Right renal cortex interstitium (tissue), 3 donors: ENCODE results near the gene OBSCN. TPM values are rescaled to one million over a fixed set of nuclear protein-coding genes. Genes with fewer than 3 reads are reported as not detected.

ENCODE experiments used
- DNase-seq, 3 donors: peaks; one replicate each; pipeline ENCODE4 v3.0.0-alpha.2; 2013; ENCODE audit warnings: low read depth in 3 of 3, low spot score in 2 of 3
- polyA plus RNA-seq, 3 donors: library from polyadenylated mRNA; unstranded; fragments of 120-200 nt; gene quantifications; one replicate each; pipeline ENCODE4 v1.2.1, GENCODE V29; 2013; ENCODE audit not compliant: insufficient read length in 3 of 3

OBSCN gene, protein sequence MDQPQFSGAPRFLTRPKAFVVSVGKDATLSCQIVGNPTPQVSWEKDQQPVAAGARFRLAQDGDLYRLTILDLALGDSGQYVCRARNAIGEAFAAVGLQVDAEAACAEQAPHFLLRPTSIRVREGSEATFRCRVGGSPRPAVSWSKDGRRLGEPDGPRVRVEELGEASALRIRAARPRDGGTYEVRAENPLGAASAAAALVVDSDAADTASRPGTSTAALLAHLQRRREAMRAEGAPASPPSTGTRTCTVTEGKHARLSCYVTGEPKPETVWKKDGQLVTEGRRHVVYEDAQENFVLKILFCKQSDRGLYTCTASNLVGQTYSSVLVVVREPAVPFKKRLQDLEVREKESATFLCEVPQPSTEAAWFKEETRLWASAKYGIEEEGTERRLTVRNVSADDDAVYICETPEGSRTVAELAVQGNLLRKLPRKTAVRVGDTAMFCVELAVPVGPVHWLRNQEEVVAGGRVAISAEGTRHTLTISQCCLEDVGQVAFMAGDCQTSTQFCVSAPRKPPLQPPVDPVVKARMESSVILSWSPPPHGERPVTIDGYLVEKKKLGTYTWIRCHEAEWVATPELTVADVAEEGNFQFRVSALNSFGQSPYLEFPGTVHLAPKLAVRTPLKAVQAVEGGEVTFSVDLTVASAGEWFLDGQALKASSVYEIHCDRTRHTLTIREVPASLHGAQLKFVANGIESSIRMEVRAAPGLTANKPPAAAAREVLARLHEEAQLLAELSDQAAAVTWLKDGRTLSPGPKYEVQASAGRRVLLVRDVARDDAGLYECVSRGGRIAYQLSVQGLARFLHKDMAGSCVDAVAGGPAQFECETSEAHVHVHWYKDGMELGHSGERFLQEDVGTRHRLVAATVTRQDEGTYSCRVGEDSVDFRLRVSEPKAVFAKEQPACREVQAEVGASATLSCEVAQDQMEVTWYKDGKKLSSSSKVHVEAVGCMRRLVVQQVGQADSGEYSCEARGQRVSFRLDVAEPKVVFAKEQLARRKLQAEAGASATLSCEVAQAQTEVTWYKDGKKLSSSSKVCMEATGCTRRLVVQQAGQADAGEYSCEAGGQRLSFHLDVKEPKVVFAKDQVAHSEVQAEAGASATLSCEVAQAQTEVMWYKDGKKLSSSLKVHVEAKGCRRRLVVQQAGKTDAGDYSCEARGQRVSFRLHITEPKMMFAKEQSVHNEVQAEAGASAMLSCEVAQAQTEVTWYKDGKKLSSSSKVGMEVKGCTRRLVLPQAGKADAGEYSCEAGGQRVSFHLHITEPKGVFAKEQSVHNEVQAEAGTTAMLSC (N-terminal part only)
- 10 to 100 TPM; 20.2 to 22.0 (median 20.9) TPM for polyA plus RNA-seq

DNA sequence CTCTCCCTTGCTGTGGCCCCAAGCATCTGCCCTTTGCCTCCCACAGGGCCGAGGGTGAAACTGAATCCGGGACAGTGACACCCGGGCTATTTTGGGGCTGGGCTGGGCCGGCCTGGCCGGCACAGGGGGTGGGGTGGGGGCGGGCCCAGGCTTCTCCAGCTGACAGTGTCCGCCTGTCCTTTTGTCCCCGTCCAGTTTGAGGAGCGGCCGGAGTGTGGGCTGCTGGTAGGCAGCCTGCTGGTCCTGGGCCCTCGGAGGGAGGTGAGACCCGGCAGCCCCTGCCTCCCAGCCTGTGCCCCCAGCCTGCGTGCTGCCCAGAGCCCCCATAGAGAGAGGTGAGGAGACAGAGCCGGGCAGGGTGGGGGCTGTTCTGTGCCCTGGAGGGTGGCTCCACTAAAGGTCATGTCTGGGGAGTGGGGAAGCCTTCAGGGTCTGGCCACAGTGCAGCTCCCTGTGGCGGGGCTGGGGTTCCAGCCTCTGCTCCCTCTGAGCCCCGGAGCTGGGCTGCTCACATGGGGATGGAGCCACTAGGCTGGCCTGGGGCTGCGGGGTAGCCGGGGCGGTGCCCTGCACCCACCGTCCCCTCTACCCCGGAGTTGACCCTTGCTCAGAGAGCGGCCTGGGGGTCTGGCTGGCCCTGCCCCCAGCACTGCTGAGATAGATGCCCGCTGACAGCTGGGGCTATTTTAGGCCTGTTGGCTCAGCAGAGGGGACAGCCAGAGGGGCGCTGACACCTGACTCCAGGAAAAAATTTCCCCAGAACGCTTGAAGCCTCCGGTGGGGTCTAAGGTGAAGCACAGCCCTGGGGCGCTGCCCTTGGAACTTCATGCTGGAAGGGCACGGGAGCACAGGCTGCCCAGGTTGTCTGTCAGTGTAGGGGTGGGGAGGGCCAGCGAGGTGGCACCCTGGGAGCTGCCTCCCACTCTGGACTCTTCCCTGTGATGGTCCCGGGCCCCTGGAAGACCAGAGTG, at the start of gene OBSCN:
Gene OBSCN, plus strand, starts transcription at position 194 of the 971 bp plus-strand sequence. CDS start 3,740 bp downstream, outside the sequence.
- DNase-seq: no peak

DNA sequence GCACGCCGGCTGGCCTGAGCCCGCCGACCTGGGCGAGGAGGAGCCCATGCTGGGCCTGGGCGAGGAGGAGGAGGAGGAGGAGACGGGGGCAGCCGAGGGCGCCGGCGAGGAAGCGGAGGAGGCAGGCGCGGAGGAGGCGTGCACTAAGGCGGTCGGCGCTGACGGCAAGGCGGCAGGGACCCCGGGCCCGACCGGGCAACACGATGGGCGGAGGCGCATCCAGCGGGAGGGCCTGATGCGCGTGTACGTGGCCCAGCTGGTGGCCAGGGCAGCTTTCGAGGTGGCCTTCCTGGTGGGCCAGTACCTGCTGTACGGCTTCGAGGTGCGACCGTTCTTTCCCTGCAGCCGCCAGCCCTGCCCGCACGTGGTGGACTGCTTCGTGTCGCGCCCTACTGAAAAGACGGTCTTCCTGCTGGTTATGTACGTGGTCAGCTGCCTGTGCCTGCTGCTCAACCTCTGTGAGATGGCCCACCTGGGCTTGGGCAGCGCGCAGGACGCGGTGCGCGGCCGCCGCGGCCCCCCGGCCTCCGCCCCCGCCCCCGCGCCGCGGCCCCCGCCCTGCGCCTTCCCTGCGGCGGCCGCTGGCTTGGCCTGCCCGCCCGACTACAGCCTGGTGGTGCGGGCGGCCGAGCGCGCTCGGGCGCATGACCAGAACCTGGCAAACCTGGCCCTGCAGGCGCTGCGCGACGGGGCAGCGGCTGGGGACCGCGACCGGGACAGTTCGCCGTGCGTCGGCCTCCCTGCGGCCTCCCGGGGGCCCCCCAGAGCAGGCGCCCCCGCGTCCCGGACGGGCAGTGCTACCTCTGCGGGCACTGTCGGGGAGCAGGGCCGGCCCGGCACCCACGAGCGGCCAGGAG, 49.5 kb upstream of the OBSCN start:
- no peak for DNase-seq

DNA sequence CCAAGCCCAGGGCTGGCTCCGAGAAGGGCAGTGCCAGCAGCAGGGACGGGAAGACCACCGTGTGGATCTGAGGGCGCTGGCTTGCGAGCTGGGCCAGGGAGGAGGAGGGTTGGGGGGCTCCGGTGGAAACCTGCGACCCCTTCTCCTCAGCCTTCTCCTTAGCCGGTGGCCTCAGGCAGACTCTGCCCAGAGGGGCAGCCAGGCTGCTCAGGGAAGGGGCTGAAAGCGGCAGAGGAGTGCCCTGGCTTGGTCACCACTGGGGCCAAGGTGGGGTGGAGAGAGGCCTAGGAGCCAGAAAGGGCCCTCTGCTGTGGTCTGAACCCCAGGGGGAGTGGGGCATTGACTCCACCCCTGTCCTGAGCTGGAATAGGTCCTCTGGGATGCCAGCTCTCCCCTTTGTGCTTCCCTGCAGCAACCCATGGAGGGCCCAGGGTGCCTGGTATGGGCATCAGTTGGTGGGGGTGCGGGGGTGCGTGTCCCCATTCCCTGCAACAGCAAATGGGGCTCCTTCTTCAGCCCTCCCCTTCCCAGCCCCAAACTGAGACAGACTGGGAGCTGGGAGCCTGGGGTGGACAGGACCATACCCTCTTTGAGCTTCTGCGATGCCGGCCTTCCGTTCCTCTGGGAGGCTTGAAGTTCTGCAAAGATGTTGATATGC, 48.7 kb upstream of the OBSCN start:
- DNase-seq: no peak

DNA sequence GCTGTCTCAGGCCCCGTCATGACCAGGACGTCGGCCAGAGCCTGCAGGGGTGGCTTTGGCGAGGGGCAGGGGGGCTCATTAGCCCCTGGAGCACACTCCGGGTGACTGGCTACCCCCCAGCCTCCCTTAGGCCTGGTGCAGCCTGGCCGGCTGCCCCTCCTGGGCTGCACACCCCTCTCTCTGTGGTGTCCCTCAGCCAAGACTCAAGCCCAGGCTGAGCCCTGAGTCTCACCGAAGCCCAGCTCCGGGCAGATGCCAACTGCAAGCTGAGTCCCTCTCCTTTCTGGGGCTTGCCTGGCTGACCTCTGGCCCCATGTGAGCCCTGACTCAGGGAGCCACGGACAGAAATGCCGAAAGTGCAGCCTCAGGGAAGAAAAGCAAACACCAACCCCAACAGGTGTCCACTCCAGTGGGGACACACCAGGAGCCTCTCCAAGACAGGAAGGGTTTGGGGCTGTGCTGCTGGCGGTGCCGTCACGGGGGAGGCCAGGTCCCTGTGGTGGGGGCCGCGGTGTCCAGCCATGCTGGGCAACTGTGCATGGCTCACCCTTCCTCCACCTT, 47.6 kb upstream of the OBSCN start:
- no peak for DNase-seq

DNA sequence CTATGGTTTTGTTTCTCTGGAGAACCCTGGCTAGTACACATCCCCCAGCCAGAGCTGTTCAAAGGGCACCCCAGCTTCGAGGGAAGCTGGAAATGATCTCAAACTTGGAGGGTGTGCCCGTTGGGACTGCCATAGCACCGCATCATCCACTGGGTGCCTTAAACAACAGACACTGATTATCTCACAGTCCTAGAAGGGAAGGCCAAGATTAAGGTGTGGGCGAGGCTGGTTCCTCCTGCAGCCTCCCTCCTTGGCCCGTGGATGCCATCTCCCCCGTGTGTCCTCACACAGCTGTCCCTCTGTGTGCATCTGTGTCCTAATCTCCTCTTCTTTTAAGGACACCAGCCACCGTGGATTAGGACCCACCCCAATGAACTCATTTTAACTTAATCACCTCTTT, 46.5 kb upstream of the OBSCN start:
- no peak for DNase-seq

DNA sequence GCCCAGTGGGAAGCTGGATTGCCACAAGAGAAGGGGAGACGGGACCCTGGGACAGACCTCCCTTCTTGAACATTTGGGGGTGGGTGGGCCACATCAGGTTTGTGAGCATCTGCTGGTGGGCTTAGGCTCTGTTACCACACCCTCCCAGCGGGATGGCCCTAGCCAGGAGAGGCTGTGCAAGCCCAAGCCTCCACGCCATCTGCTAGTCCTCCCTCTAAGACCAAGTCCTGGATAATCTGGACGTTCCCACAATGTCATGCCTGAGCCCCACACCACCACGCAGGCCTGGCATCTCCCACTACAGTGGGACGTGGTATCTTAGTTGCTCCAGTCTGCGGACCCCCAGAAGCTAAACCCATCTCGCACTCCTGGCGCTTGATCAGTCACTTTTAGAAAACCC, 46.0 kb upstream of the OBSCN start:
- no peak for DNase-seq

DNA sequence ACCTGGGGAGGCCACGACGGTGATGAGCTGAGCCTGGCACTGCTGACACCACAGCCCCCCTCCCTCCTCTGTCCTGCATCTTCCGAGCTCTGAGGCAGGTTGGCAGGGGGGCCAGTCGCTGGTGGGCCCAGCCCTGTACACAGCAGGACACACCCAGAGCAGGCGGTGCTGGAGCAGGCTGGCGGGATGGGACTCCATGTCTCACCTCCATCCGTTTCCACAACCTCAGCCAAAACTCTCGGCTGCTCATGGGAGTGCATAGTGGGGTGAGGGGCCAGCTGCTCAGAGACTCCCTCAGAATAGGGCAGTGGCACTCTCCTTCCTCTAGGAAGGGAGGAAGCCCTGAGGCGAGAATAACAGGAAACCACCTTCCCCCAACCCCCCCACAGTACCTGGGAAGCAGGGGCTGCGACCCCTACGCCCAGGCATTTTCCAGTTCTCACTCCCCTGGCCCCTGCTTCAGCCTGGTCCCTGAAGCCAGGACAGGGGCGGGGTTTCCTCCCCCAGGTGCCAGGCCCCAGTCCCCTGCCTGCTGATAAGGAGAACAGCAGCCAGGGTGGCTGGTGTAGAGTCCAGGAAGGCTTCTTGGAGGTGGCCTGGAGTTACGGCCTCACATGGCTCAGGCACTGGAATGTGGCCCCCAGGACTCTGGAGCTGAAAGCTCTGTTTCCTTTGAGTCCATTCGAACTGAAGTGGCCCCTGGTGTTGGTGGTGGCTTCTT, 45.4 kb upstream of the OBSCN start:
- DNase-seq: no peak

DNA sequence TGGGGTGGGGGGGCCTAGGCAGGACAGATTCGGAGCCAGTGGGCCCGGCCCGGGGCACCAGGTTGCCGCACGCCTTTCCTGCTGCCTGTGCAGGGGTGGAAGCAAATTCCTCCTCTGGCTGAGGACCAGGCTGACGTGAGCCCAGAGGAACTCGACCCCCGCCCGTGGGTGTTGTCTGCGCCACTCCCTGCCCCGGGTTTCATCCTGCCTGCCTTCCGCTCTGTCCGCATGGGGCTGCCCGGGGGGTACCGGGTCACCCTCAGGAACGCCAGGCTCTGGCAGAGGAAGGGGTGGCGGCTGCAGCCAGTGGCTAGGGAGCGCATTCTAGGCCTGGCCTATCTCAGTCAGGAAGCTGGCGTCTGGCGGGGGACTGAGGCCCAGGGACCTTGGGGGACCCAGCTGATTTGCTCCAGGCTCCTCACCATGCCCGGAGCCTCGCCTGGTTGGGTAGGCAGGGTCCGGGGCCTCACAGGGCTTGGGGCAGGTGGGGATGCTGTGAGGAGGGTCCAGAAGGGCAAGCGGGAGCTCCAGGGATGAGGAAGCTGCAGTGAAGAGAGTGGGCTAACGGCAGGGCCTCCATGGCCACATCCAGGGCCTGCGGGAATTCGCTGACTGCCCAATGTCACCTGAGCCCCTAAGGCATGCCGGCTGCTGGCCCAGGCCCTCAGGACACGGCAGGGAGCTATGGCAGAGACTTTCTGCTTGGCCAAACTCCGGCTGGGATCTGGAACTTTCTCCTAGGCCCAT, 44.7 kb upstream of the OBSCN start:
- DNase-seq: no peak

DNA sequence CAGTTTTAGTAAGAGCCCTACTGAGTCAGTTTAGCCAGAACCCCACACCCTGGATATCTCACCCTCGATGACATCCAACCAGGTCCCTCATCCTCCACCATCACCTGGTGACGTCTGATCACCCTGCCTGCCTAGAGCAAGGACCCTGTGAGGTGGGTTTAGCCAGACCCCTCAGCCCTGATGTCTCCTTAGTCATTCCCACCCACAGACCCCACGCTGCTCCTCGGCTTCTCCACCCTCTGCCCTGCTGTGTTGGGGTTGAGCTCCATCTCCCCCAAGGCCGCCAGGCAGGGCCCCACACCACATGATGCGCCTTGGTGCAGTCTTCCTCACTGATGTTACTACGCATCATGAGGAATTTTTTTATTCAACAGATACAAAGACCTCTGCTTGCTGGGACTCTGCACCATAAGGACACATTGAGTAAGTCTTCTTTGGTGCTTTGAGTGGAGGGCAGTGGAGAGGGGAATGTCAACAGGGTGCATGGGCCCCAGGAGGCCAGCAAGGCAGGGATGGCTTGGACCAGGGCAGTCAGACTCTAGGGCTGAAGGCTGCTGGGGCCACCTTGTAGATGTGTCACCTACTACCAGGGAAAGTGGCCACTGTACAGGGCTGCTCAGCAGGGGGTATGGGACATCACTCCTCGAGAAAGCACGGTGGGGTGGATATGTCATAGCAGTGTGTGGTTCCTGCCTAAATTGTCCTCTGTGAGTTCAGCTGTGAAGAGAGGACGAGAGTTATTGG, 43.9 kb upstream of the OBSCN start:
- no peak for DNase-seq

DNA sequence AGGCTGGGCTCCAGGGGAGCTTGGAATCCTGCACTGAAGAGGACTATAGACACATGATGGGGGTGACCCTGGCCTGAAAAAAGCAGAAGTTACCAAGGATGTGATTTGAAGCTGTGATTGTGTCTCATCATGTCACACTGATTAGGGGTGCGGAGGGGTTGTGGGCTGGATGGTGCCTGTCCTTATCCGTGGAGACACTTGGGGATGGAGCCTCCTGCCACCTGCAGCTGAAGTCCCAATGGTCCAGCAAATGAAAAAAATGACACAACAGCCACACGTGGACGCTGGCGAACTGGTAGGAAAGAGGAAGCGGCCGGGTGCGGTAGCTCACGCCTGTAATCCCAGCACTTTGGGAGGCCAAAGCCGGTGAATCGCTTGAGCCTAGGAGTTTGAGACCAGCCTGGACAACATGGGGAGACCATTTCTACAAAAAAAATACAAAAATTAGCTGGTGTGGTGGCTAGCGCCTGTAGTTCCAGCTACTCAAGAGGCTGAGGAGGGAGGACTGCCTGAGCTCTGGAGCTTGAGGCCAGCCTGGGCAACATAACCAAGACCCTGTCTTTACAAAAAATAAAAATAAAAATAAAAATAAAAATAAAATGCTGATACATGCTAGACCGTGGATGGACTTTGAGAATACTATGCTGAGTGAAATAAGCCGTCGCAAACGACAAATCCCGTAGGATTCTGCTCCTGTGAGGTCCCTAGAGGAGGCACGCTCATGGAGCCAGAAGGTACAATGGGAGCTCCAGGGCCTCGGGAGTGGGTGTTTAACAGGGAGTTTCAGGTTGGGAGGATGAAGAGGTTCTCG, 43.1 kb upstream of the OBSCN start:
- DNase-seq: no peak

DNA sequence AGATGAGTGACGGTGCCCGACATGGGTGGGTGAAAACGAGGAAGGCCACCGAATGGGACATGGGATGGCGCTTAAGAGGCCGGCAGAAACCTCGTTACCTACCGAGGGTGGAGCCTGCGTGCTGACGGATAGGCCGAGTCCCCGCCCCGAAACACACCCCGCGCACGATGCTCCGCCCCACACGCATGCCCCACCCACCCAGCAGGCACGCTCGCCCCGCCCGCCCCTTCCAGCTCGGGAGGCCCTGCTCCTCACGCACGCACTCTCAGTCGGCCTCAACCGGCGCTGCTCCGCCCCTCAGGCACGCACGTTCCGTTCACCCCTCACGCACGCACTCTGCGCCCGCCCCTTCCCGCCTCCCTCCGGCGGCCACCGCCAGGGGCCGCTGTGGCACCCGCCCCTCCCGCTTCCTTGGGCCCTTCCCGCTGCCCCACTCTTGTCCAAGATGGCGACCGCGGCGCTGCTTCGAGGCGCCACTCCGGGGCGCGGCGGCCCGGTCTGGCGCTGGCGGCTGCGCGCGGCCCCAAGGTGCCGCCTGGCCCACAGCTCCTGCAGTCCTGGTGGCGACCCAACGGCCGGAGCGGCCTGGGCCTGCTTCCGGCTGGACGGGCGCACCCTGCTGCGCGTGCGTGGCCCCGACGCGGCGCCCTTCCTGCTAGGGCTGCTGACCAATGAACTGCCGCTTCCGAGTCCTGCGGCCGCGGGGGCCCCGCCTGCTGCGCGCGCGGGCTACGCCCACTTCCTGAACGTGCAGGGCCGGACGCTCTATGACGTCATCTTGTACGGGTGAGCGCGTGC, 42.3 kb upstream of the OBSCN start, which contains the start of gene IBA57:
Gene IBA57, plus strand, starts transcription at position 433 of the 798 bp plus-strand sequence. Its CDS starts 13 bp downstream, at position 446.
- DNase-seq: peak; percentile 88 to 94 (median 93)

DNA sequence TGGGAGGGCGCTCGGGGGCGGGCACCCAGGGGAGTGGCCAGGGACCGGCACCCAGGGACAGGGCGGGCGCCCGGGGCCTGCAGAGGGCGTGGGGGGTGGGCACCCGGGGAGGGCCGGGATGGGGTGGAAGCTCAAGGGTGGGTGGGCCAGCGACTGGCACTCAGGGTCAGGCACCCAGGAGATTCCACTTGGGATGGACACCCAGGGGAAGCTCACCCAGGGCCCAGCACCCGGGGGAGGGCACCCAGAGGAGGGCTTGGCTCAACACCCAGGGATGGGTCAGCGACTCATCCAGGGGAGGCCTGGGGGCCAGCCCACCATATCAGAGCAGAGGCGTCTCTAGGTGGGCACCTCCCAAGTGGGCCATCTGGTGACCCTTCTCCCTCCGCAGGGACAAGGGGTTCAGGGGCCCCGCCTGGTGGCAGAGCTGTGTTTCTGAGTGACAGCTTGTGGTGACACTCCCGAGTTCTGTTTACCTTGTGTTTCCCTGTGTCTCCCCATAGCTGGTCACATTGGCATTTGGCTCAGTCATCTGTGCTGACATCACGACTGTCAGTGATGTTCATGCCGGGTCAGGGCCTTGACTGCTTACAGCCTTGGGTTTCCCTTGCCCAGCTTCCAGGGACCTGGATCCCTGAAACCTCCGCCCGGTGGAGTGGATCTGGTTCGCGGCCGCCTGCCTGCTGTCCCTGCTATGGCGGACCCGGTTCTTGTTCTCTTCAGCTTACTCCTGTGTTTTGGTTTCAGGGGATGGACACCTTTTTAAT, 41.5 kb upstream of the OBSCN start:
- no peak for DNase-seq

DNA sequence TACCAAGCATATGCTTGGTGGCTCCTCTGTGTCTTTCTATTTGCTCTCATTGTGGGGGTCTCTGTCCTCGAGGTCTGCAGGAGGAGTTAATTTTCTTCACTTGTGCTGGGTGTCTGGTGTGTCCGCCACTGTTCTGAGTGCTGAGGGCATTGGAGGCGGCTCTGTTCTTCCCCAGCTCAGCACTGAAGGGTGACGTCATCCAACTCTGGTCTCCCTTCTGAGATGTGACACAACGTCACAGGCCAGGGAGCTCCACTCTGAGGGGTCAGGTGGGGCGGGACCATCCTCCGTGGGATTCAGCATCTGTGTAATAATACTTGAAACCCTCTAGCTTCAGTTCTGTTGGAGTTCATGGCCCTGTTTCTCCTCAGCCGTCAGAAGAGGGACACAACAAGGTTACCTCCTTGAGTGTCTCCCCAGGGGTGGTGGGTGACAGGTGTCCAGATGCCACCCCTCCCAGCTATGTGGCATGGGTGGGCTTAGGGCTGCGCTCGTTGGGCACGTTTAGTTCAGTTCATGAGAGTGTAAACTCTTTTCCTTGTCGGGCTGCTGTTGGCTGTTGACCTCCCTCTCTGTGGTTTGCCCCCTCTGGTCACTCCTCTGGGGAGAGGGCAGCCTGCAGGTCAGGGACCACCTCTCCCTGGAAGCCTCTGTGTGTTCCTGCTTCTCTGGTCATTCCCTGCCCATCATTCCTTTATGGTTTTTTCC, 39.1 kb upstream of the OBSCN start:
- no peak for DNase-seq
